ENCODE data around the gene FBXO41.

GRCh38 chr2:73210696-73211095 lies 73.6 kb downstream of the FBXO41 start:
- TF ChIP-seq ZC3H10 (CRISPR knock-in tag; IDR thresholded peaks at IDR 0.05) = no peak
- TF ChIP-seq, protein P1, sequence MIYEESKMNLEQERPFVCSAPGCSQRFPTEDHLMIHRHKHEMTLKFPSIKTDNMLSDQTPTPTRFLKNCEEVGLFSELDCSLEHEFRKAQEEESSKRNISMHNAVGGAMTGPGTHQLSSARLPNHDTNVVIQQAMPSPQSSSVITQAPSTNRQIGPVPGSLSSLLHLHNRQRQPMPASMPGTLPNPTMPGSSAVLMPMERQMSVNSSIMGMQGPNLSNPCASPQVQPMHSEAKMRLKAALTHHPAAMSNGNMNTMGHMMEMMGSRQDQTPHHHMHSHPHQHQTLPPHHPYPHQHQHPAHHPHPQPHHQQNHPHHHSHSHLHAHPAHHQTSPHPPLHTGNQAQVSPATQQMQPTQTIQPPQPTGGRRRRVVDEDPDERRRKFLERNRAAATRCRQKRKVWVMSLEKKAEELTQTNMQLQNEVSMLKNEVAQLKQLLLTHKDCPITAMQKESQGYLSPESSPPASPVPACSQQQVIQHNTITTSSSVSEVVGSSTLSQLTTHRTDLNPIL (CRISPR knock-in tag; IDR thresholded peaks at IDR 0.05; ENCODE audit: low read depth) = no peak
